HepG2 (cell line): Measurements from ENCODE around the gene SEC31A. TPM values are rescaled to one million over a fixed set of nuclear protein-coding genes. Genes with fewer than 3 reads are reported as not detected.

Experiments
- CAMTA2 ChIP-seq: sonication (generic); formaldehyde crosslinking; IDR thresholded peaks from 2 replicates; pipeline ENCODE4 v1.4.0; 2020; ENCODE audit warnings: mild to moderate bottlenecking, missing genetic modification reagents, borderline replicate concordance
- NRL ChIP-seq: sonication (generic); formaldehyde crosslinking; IDR thresholded peaks from 2 replicates; pipeline ENCODE4 v1.5.0; 2020; ENCODE audit warnings: missing genetic modification reagents, mild to moderate bottlenecking, moderate library complexity, borderline replicate concordance
- ZC3H4 ChIP-seq: sonication (generic); formaldehyde crosslinking; IDR thresholded peaks from 2 replicates; pipeline ENCODE4 v1.4.0; 2020; ENCODE audit warnings: missing genetic modification reagents, borderline replicate concordance
- ZFP82 ChIP-seq: sonication (generic); formaldehyde crosslinking; IDR thresholded peaks from 2 replicates; pipeline ENCODE4 v1.5.1; 2020; ENCODE audit warnings: mild to moderate bottlenecking, missing genetic modification reagents, borderline replicate concordance
- ZNF605 ChIP-seq: sonication (generic); formaldehyde crosslinking; IDR thresholded peaks from 2 replicates; pipeline ENCODE4 v1.8.0; 2022; ENCODE audit warnings: mild to moderate bottlenecking, missing genetic modification reagents
- ZNF670 ChIP-seq: sonication (generic); formaldehyde crosslinking; IDR thresholded peaks from 2 replicates; pipeline ENCODE4 v1.8.0; 2022; ENCODE audit warnings: mild to moderate bottlenecking, missing genetic modification reagents, borderline replicate concordance
- ZNF816 ChIP-seq: sonication (generic); formaldehyde crosslinking; IDR thresholded peaks from 2 replicates; pipeline ENCODE4 v1.8.0; 2022; ENCODE audit warnings: missing genetic modification reagents, mild to moderate bottlenecking, borderline replicate concordance
- ZSCAN12 ChIP-seq: sonication (generic); formaldehyde crosslinking; IDR thresholded peaks from 2 replicates; pipeline ENCODE4 v1.9.0; 2021; ENCODE audit warnings: mild to moderate bottlenecking, missing genetic modification reagents
- polyA plus RNA-seq, 8 experiments: library from polyadenylated mRNA; depleted of rRNA in 3 of 8; stranded (reverse) in 7 of 8; unstranded in 1 of 8; fragments of >200 nt; fragmentation: Illumina TruSeq in 4 of 8; extraction: Trizol in 4 of 8; gene quantifications; 2 replicates each; pipeline versions ENCODE4 v1.2.1 to v1.2.3, GENCODE V29; 2011 to 2016; ENCODE audit warnings: low read depth in 4 of 8, missing spikeins in 1 of 8, mixed read lengths in 1 of 8; ENCODE audit not compliant: insufficient read depth in 1 of 8
- total RNA-seq, 5 experiments: library from RNA; depleted of rRNA; stranded (reverse); fragments of >200 nt; fragmentation: Illumina TruSeq; extraction: Trizol; gene quantifications; 2 replicates each; pipeline ENCODE4 v1.2.3, GENCODE V29; 2016; ENCODE audit warnings: low read depth in 1 of 5
- TF ChIP-seq, protein P1 (sequence below): sonication (generic); formaldehyde crosslinking; IDR thresholded peaks from 2 replicates; pipeline ENCODE4 v1.4.0; 2020; ENCODE audit warnings: mild to moderate bottlenecking, missing genetic modification reagents

Gene SEC31A
- total and polyA plus RNA-seq, 2 of the 13 experiments (the other 11 are each of a cell fraction or from before 2014, with no cell fraction given) = 231 to 435 TPM

DNA sequence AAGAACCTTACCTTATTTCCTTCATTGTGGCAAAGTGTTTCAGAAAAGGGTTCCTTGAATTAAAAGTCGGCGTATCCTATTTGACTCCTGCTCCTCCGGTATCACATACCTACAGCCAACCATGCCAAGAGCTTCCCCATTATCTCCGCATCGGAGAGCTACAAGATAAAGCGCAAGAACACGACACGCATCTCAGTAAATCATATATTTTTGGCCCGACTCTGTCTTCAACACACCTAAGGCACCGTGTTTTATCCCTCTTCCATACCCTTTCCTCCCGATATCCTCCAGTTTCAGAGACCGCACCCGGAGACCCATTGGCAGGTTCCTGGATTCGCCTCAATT lies 9.1 kb upstream of the SEC31A start (continued):
- TF ChIP-seq, protein P1, sequence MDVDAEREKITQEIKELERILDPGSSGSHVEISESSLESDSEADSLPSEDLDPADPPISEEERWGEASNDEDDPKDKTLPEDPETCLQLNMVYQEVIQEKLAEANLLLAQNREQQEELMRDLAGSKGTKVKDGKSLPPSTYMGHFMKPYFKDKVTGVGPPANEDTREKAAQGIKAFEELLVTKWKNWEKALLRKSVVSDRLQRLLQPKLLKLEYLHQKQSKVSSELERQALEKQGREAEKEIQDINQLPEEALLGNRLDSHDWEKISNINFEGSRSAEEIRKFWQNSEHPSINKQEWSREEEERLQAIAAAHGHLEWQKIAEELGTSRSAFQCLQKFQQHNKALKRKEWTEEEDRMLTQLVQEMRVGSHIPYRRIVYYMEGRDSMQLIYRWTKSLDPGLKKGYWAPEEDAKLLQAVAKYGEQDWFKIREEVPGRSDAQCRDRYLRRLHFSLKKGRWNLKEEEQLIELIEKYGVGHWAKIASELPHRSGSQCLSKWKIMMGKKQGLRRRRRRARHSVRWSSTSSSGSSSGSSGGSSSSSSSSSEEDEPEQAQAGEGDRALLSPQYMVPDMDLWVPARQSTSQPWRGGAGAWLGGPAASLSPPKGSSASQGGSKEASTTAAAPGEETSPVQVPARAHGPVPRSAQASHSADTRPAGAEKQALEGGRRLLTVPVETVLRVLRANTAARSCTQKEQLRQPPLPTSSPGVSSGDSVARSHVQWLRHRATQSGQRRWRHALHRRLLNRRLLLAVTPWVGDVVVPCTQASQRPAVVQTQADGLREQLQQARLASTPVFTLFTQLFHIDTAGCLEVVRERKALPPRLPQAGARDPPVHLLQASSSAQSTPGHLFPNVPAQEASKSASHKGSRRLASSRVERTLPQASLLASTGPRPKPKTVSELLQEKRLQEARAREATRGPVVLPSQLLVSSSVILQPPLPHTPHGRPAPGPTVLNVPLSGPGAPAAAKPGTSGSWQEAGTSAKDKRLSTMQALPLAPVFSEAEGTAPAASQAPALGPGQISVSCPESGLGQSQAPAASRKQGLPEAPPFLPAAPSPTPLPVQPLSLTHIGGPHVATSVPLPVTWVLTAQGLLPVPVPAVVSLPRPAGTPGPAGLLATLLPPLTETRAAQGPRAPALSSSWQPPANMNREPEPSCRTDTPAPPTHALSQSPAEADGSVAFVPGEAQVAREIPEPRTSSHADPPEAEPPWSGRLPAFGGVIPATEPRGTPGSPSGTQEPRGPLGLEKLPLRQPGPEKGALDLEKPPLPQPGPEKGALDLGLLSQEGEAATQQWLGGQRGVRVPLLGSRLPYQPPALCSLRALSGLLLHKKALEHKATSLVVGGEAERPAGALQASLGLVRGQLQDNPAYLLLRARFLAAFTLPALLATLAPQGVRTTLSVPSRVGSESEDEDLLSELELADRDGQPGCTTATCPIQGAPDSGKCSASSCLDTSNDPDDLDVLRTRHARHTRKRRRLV (CRISPR knock-in tag) = 0 out of 2 replicates have a peak, but pooled peaks have one; percentile 36
- TF ChIP-seq ZFP82 (CRISPR knock-in tag) = peak; percentile 77; the same call in 1 of the 2 replicates
- peak; percentile 12; the same call in 1 of the 2 replicates for TF ChIP-seq CAMTA2 (CRISPR knock-in tag)
- 0 out of 2 replicates have a peak, but pooled peaks have one; percentile 37 for TF ChIP-seq ZNF670 (CRISPR knock-in tag)
- 0 out of 2 replicates have a peak, but pooled peaks have one; percentile 40 for TF ChIP-seq ZSCAN12 (CRISPR knock-in tag)
- 0 out of 2 replicates have a peak, but pooled peaks have one; percentile 51 for TF ChIP-seq ZNF816
- TF ChIP-seq ZNF605 (CRISPR knock-in tag) = peak; percentile 83; the same call in 1 of the 2 replicates
- no peak for TF ChIP-seq ZC3H4 (CRISPR knock-in tag)
- no peak for TF ChIP-seq NRL (CRISPR knock-in tag)
